HepG2 (cell line): Measurements from ENCODE around the gene GIMD1. TPM values are rescaled to one million over a fixed set of nuclear protein-coding genes. Genes with fewer than 3 reads are reported as not detected.

Source experiments
- AFF4 ChIP-seq: sonication (generic); formaldehyde crosslinking; IDR thresholded peaks from 2 replicates; pipeline ENCODE4 v1.4.0; 2020; ENCODE audit warnings: missing genetic modification reagents
- DNMT1 ChIP-seq: sonication (generic); formaldehyde crosslinking; IDR thresholded peaks from 2 replicates; pipeline ENCODE4 v1.5.1; 2020; ENCODE audit warnings: mild to moderate bottlenecking, missing genetic modification reagents
- EEA1 ChIP-seq: sonication (generic); formaldehyde crosslinking; IDR thresholded peaks from 2 replicates; pipeline ENCODE4 v1.5.1; 2020; ENCODE audit warnings: mild to moderate bottlenecking, missing genetic modification reagents, borderline replicate concordance
- FOXJ3 ChIP-seq: sonication (generic); formaldehyde crosslinking; IDR thresholded peaks from 2 replicates; pipeline ENCODE4 v1.4.0; 2020; ENCODE audit warnings: missing genetic modification reagents, mild to moderate bottlenecking, borderline replicate concordance
- FUBP1 ChIP-seq: sonication (generic); formaldehyde crosslinking; IDR thresholded peaks from 2 replicates; pipeline ENCODE4 v1.5.1; 2020; ENCODE audit warnings: missing genetic modification reagents, mild to moderate bottlenecking, borderline replicate concordance
- GATAD1 ChIP-seq: IDR thresholded peaks from 2 replicates; pipeline ENCODE4 v1.6.1; 2016; ENCODE audit warnings: missing genetic modification reagents, missing compliant biosample characterization
- GATAD2A ChIP-seq: IDR thresholded peaks from 2 replicates; pipeline ENCODE4 v1.6.1; 2016
- MBNL3 ChIP-seq: fragments of 250-450 bp; sonication (Bioruptor Pico); conservative IDR thresholded peaks from 2 replicates; pipeline ENCODE4 v1.8.0; 2022; ENCODE audit warnings: mild to moderate bottlenecking, inconsistent platforms
- NCOR1 ChIP-seq: fragments of 200-600 bp; sonication (generic); IDR thresholded peaks from 2 replicates; pipeline ENCODE4 v1.7.0; 2017; ENCODE audit warnings: antibody characterized with exemption, low read length, borderline replicate concordance
- POLR2AphosphoS2 ChIP-seq: IDR thresholded peaks from 2 replicates; pipeline ENCODE4 v1.6.1; 2011; ENCODE audit warnings: low read depth, low read length, improper control_type of control experiment
- POLR2AphosphoS5 ChIP-seq: IDR thresholded peaks from 2 replicates; pipeline ENCODE4 v1.6.1; 2012; ENCODE audit warnings: low read depth, low read length
- TBL1XR1 ChIP-seq: fragments of 150-350 bp; IDR thresholded peaks from 2 replicates; pipeline ENCODE4 v1.6.1; 2014; ENCODE audit warnings: borderline replicate concordance, low read length; ENCODE audit not compliant: partially characterized antibody
- TFDP1 ChIP-seq: IDR thresholded peaks from 2 replicates; pipeline ENCODE4 v1.6.1; 2016; ENCODE audit warnings: missing compliant biosample characterization, missing genetic modification reagents, borderline replicate concordance
- ZNF326 ChIP-seq: sonication (generic); formaldehyde crosslinking; IDR thresholded peaks from 2 replicates; pipeline ENCODE4 v1.4.0; 2020; ENCODE audit warnings: missing genetic modification reagents, borderline replicate concordance
- ZNF569 ChIP-seq: sonication (generic); formaldehyde crosslinking; IDR thresholded peaks from 2 replicates; pipeline ENCODE4 v1.5.0; 2020; ENCODE audit warnings: mild to moderate bottlenecking, missing genetic modification reagents, moderate library complexity, borderline replicate concordance
- ZNF580 ChIP-seq: IDR thresholded peaks from 2 replicates; pipeline ENCODE4 v1.6.1; 2016; ENCODE audit warnings: low read depth, borderline replicate concordance
- ZNF644 ChIP-seq: IDR thresholded peaks from 2 replicates; pipeline ENCODE4 v1.6.1; 2016; ENCODE audit warnings: low read depth
- ZNF670 ChIP-seq: sonication (generic); formaldehyde crosslinking; IDR thresholded peaks from 2 replicates; pipeline ENCODE4 v1.8.0; 2022; ENCODE audit warnings: mild to moderate bottlenecking, missing genetic modification reagents, borderline replicate concordance
- ZNF737 ChIP-seq: sonication (generic); formaldehyde crosslinking; IDR thresholded peaks from 2 replicates; pipeline ENCODE4 v1.5.0; 2020; ENCODE audit warnings: missing genetic modification reagents, mild to moderate bottlenecking, borderline replicate concordance
- ZNF770 ChIP-seq: sonication (generic); formaldehyde crosslinking; IDR thresholded peaks from 2 replicates; pipeline ENCODE4 v1.5.0; 2020; ENCODE audit warnings: mild to moderate bottlenecking, missing genetic modification reagents
- ZNF777 ChIP-seq: sonication (generic); formaldehyde crosslinking; IDR thresholded peaks from 2 replicates; pipeline ENCODE4 v1.4.0; 2020; ENCODE audit warnings: missing genetic modification reagents
- polyA plus RNA-seq, 8 experiments: library from polyadenylated mRNA; depleted of rRNA in 3 of 8; stranded (reverse) in 7 of 8; unstranded in 1 of 8; fragments of >200 nt; fragmentation: Illumina TruSeq in 4 of 8; extraction: Trizol in 4 of 8; gene quantifications; 2 replicates each; pipeline versions ENCODE4 v1.2.1 to v1.2.3, GENCODE V29; 2011 to 2016; ENCODE audit warnings: low read depth in 4 of 8, missing spikeins in 1 of 8, mixed read lengths in 1 of 8; ENCODE audit not compliant: insufficient read depth in 1 of 8
- total RNA-seq, 5 experiments: library from RNA; depleted of rRNA; stranded (reverse); fragments of >200 nt; fragmentation: Illumina TruSeq; extraction: Trizol; gene quantifications; 2 replicates each; pipeline ENCODE4 v1.2.3, GENCODE V29; 2016; ENCODE audit warnings: low read depth in 1 of 5

Gene GIMD1
- total and polyA plus RNA-seq, 2 of the 13 experiments (the other 11 are each of a cell fraction or from before 2014, with no cell fraction given): not detected

GRCh38 chr4:106365613-106366012 lies 3.0 kb downstream of the GIMD1 start (continued):
- TF ChIP-seq TFDP1 (CRISPR knock-in tag) (no peak), MBNL3 (no peak), FOXJ3 (CRISPR knock-in tag) (no peak), DNMT1 (CRISPR knock-in tag) (no peak), AFF4 (CRISPR knock-in tag) (no peak), EEA1 (CRISPR knock-in tag) (no peak), ZNF326 (CRISPR knock-in tag) (no peak), GATAD2A (CRISPR knock-in tag) (peak; percentile 59), ZNF569 (CRISPR knock-in tag) (no peak), GATAD1 (CRISPR knock-in tag) (no peak), ZNF644 (CRISPR knock-in tag) (no peak), ZNF737 (no peak), TBL1XR1 (peak; percentile 94), ZNF770 (CRISPR knock-in tag) (no peak), ZNF777 (CRISPR knock-in tag) (no peak), NCOR1 (peak; percentile 40; the same call in 1 of the 2 replicates), ZNF670 (CRISPR knock-in tag) (no peak), POLR2AphosphoS2 (no peak), ZNF580 (CRISPR knock-in tag) (no peak), FUBP1 (no peak), POLR2AphosphoS5 (no peak)
